AG10803 (cell line): Measurements from ENCODE around the gene CLSTN2.

ENCODE experiments used
- DNase-seq: peaks from one replicate; pipeline ENCODE4 v3.0.0; 2010; ENCODE audit warnings: low read depth
- H3K4me3 ChIP-seq: 2 replicates; pipeline ENCODE4 v1.5.1; 2011; ENCODE audit warnings: mild to moderate bottlenecking, low read length, control low read depth
- CTCF ChIP-seq: conservative IDR thresholded peaks from 2 replicates; pipeline ENCODE4 v1.5.1; 2011; ENCODE audit warnings: mild to moderate bottlenecking, low read length, control low read depth, inconsistent platforms

CLSTN2 gene

DNA sequence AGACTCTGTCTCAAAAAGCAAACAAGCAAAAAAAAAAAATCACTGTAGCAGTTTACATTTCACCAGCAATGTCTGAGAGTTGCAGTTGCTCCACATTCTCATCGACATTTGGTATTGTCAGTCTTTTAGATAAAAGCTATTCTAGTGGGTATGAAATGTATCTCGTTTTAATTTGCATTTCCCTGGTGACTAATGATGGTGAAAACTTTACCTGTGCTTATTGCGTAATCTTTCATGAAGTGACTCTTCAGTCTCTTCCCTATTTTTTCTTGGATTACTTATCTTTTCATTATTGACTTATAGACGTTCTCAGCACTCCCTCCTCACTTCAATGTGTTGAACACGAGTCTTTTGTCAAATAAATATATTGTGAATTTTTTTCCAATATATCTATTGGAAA lies 37.2 kb upstream of the CLSTN2 start:
- no peak for TF ChIP-seq CTCF
- no peak for DNase-seq
- no peak overlapping the region for H3K4me3 ChIP-seq

- no peak overlapping the region for H3K4me3 ChIP-seq
- DNase-seq = peak; percentile 41
- TF ChIP-seq CTCF = no peak
Observed at GRCh38 chr3:139906418-139906817, 28.6 kb upstream of the CLSTN2 start.

GRCh38 chr3:139909811-139910210 lies 25.2 kb upstream of the CLSTN2 start:
- no peak overlapping the region for H3K4me3 ChIP-seq
- DNase-seq = no peak
- TF ChIP-seq CTCF = no peak

GRCh38 chr3:139916271-139916670 lies 18.7 kb upstream of the CLSTN2 start:
- DNase-seq = no peak
- TF ChIP-seq CTCF = no peak
- H3K4me3 ChIP-seq = no peak overlapping the region

DNA sequence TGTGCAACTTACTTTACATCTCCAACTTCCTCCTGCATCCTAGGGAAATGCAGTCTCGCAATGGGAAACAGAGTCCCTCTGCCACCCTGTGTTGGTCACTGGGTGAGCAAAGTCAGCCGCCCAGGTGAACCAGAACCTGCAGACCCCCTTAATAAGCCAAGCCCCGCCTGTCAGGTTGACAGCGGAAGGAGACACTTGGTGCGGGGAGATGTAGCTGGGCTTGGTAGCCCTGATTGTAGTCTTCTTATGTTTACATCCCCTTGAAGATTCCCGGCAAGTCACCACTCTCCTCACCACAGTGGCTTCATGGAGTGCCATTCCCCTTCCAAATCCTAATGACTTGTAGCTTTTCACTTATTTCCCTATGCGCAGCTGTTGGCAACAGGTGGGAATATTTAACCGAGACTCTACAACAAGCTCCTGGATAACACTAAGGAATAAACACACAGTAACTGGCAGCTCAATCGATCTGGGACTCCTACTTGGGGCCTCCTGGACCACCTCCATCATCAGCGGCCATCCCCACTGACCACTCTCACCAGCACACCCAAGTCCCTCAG lies 17.7 kb upstream of the CLSTN2 start:
- no peak overlapping the region for H3K4me3 ChIP-seq
- no peak for TF ChIP-seq CTCF
- no peak for DNase-seq

GRCh38 chr3:139928708-139929505 lies 6.1 kb upstream of the CLSTN2 start:
- no peak for DNase-seq
- no peak overlapping the region for H3K4me3 ChIP-seq
- no peak for TF ChIP-seq CTCF

- no peak for DNase-seq
- no peak for TF ChIP-seq CTCF
Observed at GRCh38 chr3:139930211-139930610, 4.8 kb upstream of the CLSTN2 start.

More at GRCh38 chr3:139930211-139930610, 4.8 kb upstream of the CLSTN2 start:
- H3K4me3 ChIP-seq = no peak overlapping the region
